Neural crest cell (in vitro differentiated cells): ENCODE measurements around the gene GIT2. TPM values are rescaled to one million over a fixed set of nuclear protein-coding genes. Genes with fewer than 3 reads are reported as not detected.
"Not testable (repeated sequence)": the region's sequence is repeated elsewhere in the genome, so short reads cannot be mapped to it uniquely, and the experiment has no call there.

Source experiments
- DNase-seq: peaks from one replicate; pipeline ENCODE4 v3.0.0; 2021; ENCODE audit warnings: low read depth, mixed read lengths, low spot score
- H3K27ac Mint-ChIP-seq: one replicate; pipeline ENCODE4 v1.8.0; 2021; ENCODE audit warnings: mild to moderate bottlenecking, mixed read lengths; ENCODE audit not compliant: unreplicated experiment
- H3K27me3 Mint-ChIP-seq: 2 replicates; pipeline ENCODE4 v1.8.0; 2021; ENCODE audit warnings: low read depth, mild to moderate bottlenecking, mixed read lengths
- H3K36me3 Mint-ChIP-seq: 2 replicates; pipeline ENCODE4 v1.8.0; 2021; ENCODE audit warnings: low read depth, mild to moderate bottlenecking, mixed read lengths
- H3K4me1 Mint-ChIP-seq: 2 replicates; pipeline ENCODE4 v1.8.0; 2021; ENCODE audit warnings: mixed read lengths
- H3K4me3 Mint-ChIP-seq: one replicate; pipeline ENCODE4 v1.8.0; 2021; ENCODE audit warnings: mild to moderate bottlenecking, mixed read lengths
- H3K9me3 Mint-ChIP-seq: 2 replicates; pipeline ENCODE4 v1.8.0; 2021; ENCODE audit warnings: mixed read lengths
- total RNA-seq: library from RNA; stranded (reverse); gene quantifications from 2 replicates; pipeline ENCODE4 v1.2.1, GENCODE V29; 2021
- TF ChIP-seq, protein P1 (sequence below): fragments of 200-600 bp; sonication (generic); conservative IDR thresholded peaks from 2 replicates; pipeline ENCODE4 v1.5.0; 2021; ENCODE audit warnings: antibody characterized with exemption, mild to moderate bottlenecking

GIT2 gene
- total RNA-seq, 1 donor from 2014 or later = 31.1 TPM

DNA sequence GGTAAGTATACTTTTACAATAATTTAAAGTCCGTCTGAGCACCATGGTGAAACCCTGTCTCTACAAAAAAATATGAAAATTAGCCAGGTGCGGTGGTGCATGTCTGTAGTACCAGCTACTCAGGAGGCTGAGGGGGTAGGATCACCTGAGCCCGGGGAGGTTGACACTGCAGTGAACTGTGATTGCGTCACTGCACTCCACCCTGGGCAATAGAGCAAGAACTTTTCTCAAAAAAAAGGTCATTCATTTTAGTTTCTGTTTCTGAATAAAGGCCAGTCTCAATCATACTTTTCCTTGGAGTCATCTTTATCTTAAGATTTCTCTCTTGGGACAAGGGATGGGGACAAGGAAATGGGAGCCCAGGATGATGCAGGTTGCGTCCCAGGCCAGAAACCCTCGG is 16.0 kb upstream of the GIT2 start:
- no peaks in the 10 kb centered on the region for H3K36me3 Mint-ChIP-seq
- H3K27ac Mint-ChIP-seq = no peak overlapping the region
- no peaks in the 10 kb centered on the region for H3K27me3 Mint-ChIP-seq
- TF ChIP-seq, protein P1, sequence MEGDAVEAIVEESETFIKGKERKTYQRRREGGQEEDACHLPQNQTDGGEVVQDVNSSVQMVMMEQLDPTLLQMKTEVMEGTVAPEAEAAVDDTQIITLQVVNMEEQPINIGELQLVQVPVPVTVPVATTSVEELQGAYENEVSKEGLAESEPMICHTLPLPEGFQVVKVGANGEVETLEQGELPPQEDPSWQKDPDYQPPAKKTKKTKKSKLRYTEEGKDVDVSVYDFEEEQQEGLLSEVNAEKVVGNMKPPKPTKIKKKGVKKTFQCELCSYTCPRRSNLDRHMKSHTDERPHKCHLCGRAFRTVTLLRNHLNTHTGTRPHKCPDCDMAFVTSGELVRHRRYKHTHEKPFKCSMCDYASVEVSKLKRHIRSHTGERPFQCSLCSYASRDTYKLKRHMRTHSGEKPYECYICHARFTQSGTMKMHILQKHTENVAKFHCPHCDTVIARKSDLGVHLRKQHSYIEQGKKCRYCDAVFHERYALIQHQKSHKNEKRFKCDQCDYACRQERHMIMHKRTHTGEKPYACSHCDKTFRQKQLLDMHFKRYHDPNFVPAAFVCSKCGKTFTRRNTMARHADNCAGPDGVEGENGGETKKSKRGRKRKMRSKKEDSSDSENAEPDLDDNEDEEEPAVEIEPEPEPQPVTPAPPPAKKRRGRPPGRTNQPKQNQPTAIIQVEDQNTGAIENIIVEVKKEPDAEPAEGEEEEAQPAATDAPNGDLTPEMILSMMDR = no peak
- no peak overlapping the region for H3K4me3 Mint-ChIP-seq
- H3K9me3 Mint-ChIP-seq = no peaks in the 10 kb centered on the region
- DNase-seq = no peak
- no peaks in the 10 kb centered on the region for H3K4me1 Mint-ChIP-seq

DNA sequence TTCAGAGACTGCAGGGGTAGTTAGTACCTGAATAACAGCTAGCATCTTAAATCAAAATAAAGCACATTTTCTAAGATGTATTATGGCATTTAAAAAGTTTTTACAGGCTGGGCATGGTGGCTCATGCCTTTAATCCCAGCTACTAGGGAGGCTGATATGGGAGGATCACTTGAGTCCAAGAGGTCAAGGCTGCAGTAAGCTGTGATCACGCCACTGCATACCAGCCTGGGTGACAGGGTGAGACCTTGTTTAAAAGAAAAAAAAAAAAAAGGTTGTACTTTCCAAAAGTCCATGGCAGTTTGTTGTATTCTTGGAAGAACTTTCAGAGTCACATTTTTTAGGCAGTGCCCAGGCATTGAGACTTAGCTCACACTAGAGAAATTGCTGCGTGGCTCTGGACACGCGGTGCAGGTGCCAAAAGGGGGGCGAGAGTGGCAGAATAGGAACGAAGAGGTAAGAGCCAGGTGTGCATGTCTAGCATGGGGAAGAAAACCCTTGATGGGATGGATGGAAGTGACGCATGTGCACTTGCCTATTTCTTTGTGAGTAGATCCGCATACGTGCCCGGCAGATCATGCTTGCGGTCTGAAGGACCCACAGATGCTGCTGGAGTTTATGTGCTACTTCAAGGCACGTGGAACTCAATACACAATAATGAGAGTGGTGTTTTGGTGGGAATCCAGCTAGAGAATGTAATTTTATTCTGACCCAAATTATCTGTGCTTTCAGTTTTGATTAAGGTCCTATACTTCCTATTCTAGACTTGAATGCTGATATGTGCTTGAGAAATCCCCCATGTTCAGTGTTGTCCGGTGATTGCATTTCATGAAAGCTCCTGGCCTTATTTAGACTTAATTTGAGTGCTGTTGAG is 14.9 kb upstream of the GIT2 start:
- H3K4me3 Mint-ChIP-seq = no peak overlapping the region
- H3K9me3 Mint-ChIP-seq = no peaks in the 10 kb centered on the region
- DNase-seq = no peak
- TF ChIP-seq, protein P1 = no peak
- no peaks in the 10 kb centered on the region for H3K4me1 Mint-ChIP-seq
- H3K27me3 Mint-ChIP-seq = no peaks in the 10 kb centered on the region
- no peaks in the 10 kb centered on the region for H3K36me3 Mint-ChIP-seq
- no peak overlapping the region for H3K27ac Mint-ChIP-seq

DNA sequence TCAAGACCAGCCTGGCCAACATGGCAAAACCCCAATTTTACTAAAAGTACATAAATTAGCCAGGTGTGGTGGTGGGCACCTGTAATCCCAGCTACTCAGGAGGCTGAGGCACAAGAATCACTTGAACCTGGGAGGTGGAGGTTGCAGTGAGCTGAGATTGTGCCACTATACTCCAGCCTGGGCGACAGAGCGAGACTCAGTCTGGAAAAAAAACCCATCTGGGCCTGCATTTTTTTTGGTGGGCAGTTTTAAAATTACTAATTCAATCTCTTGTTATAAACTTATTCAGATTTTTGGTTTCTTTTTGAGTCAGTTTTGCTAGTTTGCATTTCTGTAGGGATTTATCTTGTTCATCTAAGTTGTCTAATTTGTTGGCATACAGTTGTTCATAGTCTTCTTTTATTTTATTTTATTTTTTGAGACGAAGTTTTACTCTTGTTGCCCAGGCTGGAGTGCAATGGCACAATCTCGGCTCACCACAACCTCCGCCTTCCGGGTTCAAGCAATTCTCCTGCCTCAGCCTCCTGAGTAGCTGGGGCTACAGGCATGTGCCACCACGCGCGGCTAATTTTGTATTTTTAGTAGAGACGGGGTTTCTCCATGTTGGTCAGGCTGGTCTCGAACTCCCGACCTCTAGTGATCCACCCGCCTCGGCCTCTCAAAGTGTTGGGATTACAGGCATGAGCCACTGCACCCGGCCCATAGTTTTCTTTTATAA is 12.7 kb upstream of the GIT2 start:
- not testable (repeated sequence) for H3K4me3 Mint-ChIP-seq, H3K27me3 Mint-ChIP-seq, H3K9me3 Mint-ChIP-seq, DNase-seq, H3K27ac Mint-ChIP-seq, H3K36me3 Mint-ChIP-seq, H3K4me1 Mint-ChIP-seq

DNA sequence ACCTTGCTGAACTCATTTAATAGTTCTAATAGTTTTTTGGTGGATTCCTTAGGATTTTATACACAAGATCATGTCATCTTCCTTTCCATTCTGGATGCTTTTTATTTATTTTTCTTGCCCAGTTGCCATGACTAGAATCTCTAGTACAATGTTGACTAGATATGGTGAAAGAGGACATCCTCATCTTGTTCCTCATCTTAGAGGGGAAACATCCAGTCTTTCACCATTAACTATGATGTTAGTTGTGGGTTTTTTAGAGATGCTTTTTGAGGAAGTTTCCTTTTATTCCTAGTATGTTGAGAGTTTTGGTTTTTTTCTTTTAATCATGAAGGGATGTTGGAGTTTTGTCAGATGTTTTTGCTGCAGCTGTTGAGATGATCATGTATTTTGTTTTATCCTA is 11.7 kb upstream of the GIT2 start:
- TF ChIP-seq, protein P1 = no peak
- Mint-ChIP-seq H3K27ac (no peak overlapping the region), H3K27me3 (no peaks in the 10 kb centered on the region), H3K9me3 (no peaks in the 10 kb centered on the region), H3K4me3 (no peak overlapping the region), H3K36me3 (no peaks in the 10 kb centered on the region), H3K4me1 (no peaks in the 10 kb centered on the region)
- DNase-seq = no peak

DNA sequence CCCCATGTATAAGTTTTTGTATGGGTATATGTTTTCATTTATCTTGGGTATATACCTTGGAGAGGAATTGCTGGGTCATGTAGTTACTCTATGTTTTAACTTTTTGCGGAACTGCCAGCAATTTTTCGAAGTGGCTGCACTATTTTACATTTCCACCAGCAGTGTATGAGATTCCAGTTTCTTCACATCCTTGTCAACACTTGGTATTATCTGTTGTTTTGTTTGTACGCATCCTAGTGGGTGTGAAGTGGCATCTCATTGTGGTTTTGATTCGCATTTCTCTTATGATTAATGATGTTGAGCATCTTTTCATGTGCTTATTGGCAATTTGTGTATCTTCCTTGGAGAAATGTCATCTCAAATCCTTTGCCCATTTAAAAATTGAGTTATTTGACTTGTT is 9.9 kb upstream of the GIT2 start:
- Mint-ChIP-seq H3K9me3 (no peaks in the 10 kb centered on the region), H3K4me3 (no peak overlapping the region)

More for the DNA sequence above, 9.9 kb upstream of the GIT2 start:
- no peak overlapping the region for H3K27ac Mint-ChIP-seq
- TF ChIP-seq, protein P1 = no peak
- H3K36me3 Mint-ChIP-seq = no peaks in the 10 kb centered on the region
- no peak for DNase-seq
- no peaks in the 10 kb centered on the region for H3K4me1 Mint-ChIP-seq
- no peaks in the 10 kb centered on the region for H3K27me3 Mint-ChIP-seq
